Midbrain (tissue), 1 donor: ENCODE measurements around the gene TGFBR3.
A peak's percentile ranks its signal among the peaks of the same experiment; 100 is the strongest.

Experiments
- DNase-seq: peaks from one replicate; lab custom pipeline; 2025; lab: John Stamatoyannopoulos, UW

The TGFBR3 gene

DNA sequence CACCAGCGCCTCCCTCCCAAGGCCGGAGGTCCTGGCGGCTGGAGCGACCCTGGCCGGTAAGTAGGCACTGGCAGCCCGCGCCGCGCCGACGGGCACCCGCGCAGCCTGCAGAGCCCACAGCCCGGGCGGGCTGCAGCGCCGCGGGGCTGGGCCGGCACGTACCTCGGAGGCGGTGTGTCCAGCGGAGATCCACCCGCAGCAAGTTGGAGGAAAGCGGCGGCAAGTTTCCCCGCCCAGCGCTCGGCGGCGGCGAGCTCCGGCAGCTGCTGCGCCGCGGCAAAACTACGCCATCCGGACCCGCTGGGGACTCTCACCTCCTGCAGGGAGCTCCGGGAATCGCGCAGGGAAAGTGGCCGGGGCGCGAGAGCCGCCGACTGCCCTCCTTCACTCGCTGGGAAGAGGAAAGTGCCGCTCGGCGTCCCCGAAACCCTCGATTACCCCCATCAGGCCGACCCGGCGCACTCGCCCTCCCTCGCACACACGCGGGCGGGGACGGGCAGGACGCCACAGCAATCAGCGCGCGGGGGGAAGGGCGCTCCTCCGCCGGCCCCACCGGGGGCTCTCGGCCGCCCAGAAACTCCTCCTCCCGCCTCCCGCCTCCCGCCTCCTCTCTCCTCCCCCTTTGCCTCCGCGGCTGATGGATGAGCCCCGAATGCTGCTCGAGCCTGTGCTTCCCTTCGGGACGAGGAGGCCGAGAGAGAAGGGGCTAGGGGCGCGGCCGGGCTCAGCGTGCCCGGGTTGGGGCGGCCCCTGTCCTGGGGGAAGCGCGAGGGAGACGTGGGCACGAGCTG lies at the start of gene TGFBR3:
Gene TGFBR3, minus strand, starts transcription at position 436 of the 791 bp plus-strand sequence. CDS start 24,620 bp downstream, outside the sequence.
- peak; percentile 89 for DNase-seq

DNA sequence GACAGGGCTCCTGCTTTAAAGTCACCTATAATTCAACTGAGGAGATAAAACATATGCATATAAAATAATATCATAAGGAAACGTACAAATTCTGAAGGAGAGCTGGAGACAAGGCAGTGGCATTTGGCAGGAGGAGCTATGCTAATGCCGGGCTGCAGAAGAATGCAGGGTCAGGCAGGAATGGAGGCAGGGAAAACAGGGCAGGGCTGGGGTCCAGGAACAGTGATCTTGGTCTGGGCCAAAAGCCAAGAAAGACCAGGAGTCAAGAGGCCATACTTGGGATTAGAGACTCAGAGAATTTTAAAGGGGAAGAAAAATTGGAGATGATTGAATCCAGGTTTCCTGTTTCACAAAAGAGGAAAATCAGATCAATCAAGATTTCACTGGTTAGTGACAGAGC lies 43.3 kb upstream of the TGFBR3 start:
- no peak for DNase-seq

- no peak for DNase-seq
These were observed 42.1 kb upstream of the TGFBR3 start for GRCh38 chr1:91928026-91928425.

DNA sequence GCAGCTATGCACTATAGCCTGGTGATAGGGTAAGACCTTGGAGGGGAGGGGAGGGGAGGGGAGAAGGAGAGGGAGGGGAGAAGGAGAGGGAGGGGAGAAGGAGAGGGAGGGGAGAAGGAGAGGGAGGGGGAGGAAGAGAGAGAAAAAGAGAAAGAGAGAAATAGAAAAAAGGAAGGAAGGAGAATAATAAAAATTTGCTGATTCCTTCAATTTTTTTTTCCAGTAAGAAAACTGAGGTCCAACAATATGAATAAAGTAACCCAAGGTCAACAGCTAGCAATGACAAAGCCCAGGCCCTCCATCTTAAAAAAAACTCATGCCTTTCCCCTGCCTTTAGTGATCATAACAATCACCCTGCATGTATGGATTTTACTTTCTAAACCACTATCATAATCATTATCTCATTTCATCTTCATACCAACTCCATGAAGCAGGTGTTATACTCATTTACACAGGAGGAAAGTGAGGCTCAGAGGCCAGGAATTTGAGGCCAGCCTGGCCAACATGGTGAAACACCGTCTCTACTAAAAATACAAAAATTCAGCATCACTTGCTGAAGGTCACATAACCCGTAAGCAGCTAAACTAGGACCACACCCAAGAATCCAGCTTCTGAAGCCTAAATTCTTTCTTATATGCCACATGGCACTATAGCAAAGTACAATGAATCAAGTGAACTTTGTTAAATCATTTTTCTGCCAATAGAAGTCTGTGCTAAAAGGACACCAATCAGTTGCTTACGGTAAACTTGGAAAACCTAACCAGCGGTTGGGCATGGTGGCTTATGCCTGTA lies 39.9 kb upstream of the TGFBR3 start:
- DNase-seq: no peak

DNA sequence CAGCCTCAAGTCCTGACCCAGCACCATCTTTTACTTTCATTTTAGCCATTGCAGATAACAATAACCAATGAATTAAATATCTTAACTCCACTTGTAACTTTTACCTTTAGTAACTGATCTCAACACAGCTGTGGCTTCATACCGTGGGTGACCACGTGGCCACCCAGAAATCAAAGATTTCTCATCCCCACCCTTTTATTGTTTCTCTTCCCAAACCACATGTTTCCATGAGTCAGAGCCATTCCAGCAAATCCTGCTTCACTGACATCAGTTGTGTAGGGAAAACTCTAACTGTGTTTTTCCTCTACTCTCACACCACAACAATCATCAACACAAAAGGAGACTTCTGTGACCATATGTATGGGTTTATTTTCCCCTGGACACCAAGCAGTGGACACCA lies 38.2 kb upstream of the TGFBR3 start:
- no peak for DNase-seq

GRCh38 chr1:91919962-91920361 lies 34.0 kb upstream of the TGFBR3 start:
- no peak for DNase-seq

DNA sequence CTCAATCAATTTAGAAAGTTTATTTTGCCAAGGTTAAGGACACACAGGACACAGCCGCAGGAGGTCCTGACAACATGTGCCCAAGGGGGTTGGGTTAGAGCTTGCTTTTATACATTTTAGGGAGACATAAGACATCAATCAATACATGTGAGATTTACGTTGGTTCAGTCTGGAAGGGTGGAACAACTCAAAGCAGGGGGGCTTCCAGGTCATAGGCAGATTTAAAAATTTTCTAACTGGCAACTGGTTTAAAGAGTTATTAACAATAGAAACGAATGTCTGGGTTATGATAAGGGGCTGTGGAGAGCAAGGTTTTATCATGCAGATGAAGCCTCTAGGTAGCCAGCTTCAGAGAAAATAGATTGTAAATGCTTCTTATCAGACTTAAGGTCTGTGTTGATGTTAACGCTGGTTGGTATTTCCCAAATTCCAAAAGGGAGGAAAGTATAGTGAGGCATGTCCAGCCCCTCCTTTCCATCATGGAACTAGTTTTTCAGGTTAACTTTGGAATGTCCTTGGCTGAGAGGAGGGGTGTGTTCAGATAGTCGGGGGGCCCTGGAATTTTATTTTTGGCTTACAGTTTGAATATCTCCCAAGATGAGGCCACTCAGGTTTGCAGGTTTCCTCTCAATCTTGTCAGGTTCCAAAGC lies 31.0 kb upstream of the TGFBR3 start:
- no peak for DNase-seq

- no peak for DNase-seq
These were observed 30.1 kb upstream of the TGFBR3 start for GRCh38 chr1:91916046-91916445.

- DNase-seq: no peak
These were observed 27.1 kb upstream of the TGFBR3 start for GRCh38 chr1:91913018-91913417.

GRCh38 chr1:91912266-91912665 lies 26.3 kb upstream of the TGFBR3 start:
- DNase-seq: no peak

DNA sequence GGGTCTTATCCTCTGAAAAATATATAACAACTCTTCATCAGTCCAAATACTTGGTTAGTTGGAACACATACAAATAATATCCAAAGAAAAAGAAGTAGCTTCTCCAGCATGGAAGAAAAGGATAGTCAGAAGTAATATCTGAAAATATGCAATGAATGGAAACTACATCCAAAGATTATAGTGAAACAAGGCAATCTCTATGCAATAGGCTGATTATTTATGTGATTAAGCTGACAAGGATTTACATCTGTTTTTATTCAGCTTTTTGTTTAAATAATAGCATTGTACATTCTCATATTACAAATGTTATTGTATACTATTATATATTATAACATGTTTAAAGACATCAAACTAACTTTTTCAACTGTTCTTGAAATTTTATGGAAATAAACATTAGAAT lies 15.3 kb upstream of the TGFBR3 start:
- no peak for DNase-seq

DNA sequence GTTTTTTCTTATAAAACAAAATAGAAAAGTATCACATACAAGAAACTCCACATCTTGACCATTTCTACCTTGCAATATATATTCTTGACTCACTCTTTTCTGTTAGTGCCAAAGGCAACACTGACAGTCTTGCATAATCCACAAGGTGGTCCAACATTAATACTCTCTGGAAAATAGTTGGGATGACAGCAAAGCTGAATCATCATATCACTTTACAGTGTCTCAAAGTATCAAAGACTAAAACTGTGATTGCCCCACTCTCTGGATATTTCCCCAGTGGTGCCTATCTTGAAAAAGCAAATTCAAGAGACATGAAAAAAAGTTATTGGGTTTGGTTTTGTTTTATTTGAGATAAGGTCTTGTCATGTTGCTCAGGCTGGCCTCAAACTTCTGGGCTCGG lies 14.6 kb upstream of the TGFBR3 start:
- DNase-seq: no peak

DNA sequence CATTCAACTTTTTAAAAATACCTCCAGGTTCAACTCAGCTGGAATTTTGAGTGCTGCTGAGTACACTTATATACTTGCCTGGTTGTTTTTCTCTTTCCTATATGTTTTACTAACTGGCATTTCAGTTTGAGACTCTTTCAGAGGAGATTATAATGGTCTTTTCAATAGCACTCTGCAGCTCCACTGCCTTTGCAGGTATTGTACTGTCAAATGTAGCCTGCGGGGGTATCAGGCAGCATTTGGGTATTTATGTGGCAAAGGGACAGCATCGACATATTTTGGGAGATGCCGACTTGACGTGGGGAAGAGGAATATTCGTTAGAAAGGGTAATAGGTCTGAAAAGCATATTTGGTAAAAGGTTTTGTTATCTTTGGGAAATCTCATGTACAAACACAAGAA lies 11.1 kb upstream of the TGFBR3 start:
- DNase-seq: no peak

GRCh38 chr1:91895832-91896556 lies 10.0 kb upstream of the TGFBR3 start:
- no peak for DNase-seq

DNA sequence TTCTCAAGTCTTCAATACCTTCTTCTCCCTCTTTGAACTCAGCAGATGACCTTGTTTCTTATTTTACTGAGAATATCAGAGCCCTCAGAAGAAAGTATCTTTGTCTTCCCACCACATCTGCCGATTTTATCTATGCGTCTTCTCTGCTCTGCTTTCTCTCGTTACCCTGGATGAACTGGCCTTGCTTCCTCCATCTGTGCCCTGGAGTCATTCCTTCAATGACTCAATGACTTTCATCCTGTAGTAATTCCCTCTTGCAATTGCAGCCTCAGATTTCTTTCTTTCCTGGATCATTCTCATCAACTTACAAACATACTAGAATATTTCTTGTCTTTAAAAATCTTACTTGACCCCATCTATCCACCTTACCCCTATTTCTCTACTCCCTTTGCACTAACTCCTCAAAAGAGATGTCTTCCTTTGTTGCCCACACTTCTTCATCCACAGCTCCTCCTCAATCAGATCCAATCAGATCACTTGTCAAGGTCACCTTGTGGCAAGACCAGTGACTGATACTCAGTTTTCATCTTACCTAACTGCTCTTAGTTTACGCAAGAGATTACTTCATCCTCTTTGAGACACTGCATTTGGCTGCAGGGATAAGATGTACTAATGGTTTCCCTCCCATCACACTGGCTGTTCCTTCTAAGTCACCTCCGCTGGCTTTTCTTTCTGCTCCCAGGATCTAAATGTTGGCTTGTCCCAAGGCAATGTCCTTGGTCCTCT lies 8.2 kb upstream of the TGFBR3 start:
- no peak for DNase-seq

- DNase-seq: no peak
These were observed 6.0 kb upstream of the TGFBR3 start for GRCh38 chr1:91891969-91892368.

DNA sequence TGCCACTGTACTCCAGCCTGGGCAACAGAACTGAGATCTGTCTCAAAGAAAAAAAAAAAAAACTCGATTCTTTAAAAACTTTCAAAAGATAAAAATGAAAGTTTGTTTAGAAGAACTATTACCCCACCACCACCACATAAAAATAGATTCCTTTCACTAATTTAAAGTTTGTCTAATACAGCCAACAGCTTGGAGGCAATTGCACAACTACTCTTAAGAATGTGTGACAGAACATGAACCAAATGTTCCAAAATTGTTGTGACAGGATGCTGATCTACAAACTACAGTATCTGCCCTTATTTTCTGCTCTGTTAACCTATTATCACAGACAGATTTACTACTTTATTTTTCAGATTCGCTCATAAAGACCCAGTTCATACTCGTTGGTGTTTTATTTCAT lies 5.5 kb upstream of the TGFBR3 start:
- no peak for DNase-seq

- no peak for DNase-seq
These were observed 3.9 kb upstream of the TGFBR3 start for GRCh38 chr1:91889717-91890459.

DNA sequence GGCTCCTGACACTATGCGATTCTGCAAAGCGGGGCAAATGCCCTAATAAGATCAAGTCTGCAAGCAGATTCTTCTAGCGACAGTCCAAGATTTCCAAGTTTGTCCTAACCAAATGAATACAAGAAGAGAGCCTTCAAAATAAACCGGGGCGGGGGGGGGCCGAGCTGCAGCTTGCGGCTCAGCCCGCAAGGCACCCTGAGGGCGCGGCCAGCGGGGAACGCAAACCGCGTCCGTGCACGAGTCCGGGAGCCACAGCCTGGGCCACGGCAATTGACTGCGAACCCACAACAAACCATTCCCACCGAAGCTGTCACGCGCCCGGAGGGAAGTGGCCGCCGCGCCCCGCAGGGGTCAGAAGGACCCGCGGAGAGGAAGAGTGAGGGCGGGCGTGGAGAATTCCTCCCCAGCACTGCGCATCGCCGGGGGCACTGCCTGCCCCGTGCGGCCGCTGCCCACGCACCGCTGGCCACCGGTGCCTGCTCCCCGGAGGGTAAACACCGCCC lies 687 bp downstream of the TGFBR3 start:
- peak; percentile 23 for DNase-seq

DNA sequence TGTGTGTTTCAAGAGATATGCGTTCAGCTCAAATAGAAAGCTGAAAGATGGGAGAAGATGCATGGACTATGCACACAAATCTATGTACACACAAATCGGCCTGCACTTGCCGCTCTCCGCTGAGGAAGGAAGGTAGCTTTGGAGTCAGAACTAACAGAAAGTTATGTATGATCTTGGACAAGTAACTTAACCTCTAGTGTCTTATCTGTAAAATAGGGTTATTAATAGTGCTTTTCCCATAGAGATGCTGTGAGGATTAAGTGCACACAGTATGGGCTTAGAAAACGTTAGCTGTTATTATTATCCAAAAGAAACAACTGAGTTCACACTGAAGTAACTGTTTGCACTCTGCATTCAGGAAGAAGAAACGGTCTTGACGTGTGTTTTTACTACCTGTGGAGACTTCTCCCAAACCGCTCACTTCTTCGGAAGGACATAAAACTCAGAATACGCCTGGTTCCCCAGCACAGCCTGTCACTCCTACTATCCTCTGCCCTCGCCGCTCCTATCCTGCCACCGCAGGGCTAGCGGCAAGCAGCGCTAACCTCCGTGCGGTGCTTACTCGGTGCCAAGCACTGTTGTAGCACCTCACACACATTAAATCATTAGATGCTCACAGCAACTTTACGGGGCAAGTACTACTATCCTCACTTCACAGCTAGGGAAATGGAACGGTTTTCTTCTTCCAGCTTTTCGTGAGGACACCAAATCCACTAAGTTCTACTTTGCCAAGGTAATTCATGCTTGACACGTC lies 1.3 kb downstream of the TGFBR3 start:
- peak; percentile 33 for DNase-seq
